Measurements from ENCODE around the gene FAM184B. TPM values are rescaled to one million over a fixed set of nuclear protein-coding genes. Genes with fewer than 3 reads are reported as not detected.

The FAM184B gene
- total and polyA plus RNA-seq, 4 donors, result 0.05 TPM; not detected in 3

GRCh38 chr4:17786567-17786966 lies 5.1 kb upstream of the FAM184B start:
- no peaks in the 10 kb centered on the region for H3K4me1 ChIP-seq (ENCODE audit: control insufficient read depth in 1 of 2, insufficient read depth in 2 of 2, low read length in 2 of 2)

GRCh38 chr4:17785858-17786257 lies 4.4 kb upstream of the FAM184B start:
- Histone ChIP-seq H3K4me3 (ENCODE audit: low read length in 2 of 2) (no peak overlapping the region), H3K36me3 (ENCODE audit: control insufficient read depth in 1 of 2, insufficient read depth in 2 of 2, low read length in 1 of 2) (no peaks in the 10 kb centered on the region), H3K4me1 (ENCODE audit: control insufficient read depth in 1 of 2, insufficient read depth in 2 of 2, low read length in 2 of 2) (no peaks in the 10 kb centered on the region), H3K27me3 (ENCODE audit: control insufficient read depth in 1 of 2, insufficient read depth in 2 of 2, low read length in 1 of 2) (no peaks in the 10 kb centered on the region), H3K27ac (ENCODE audit: low read depth in 1 of 2, low read length in 2 of 2) (no peak overlapping the region), H3K9me3 (ENCODE audit: control insufficient read depth, low read length) (no peaks in the 10 kb centered on the region)
- 63 to 72% methylated on average over 5 of the region's 5 CpGs for WGBS, 2 donors
- no peak for DNase-seq
- ATAC-seq (ENCODE audit: low FRiP score), result no peak
- intact Hi-C loops (cut with DNase I), result no loop called here

More at GRCh38 chr4:17786567-17786966, 5.1 kb upstream of the FAM184B start:
- no peak overlapping the region for H3K4me3 ChIP-seq (ENCODE audit: low read length in 2 of 2)
- H3K36me3 ChIP-seq (ENCODE audit: control insufficient read depth in 1 of 2, insufficient read depth in 2 of 2, low read length in 1 of 2), result no peaks in the 10 kb centered on the region
- no peaks in the 10 kb centered on the region for H3K9me3 ChIP-seq (ENCODE audit: control insufficient read depth, low read length)
- 68 to 69% methylated on average over 5 of the region's 5 CpGs for WGBS, 2 donors
- H3K27me3 ChIP-seq (ENCODE audit: control insufficient read depth in 1 of 2, insufficient read depth in 2 of 2, low read length in 1 of 2), result no peaks in the 10 kb centered on the region
- no peak for DNase-seq
- H3K27ac ChIP-seq (ENCODE audit: low read depth in 1 of 2, low read length in 2 of 2), result no peak overlapping the region
- no peak for ATAC-seq (ENCODE audit: low FRiP score)
- intact Hi-C loops (cut with DNase I), result no loop called here

- intact Hi-C loops (cut with DNase I), result no loop called here
- no peaks in the 10 kb centered on the region for H3K9me3 ChIP-seq (ENCODE audit: control insufficient read depth, low read length)
- ATAC-seq (ENCODE audit: low FRiP score), result no peak
- H3K4me3 ChIP-seq (ENCODE audit: low read length in 2 of 2), result peak overlapping the region in 1 of 2 donors; percentile 45
- no peak overlapping the region for H3K27ac ChIP-seq (ENCODE audit: low read depth in 1 of 2, low read length in 2 of 2)
- WGBS, 2 donors, result 2 to 3% methylated on average over 31 of the region's 31 CpGs
- peaks cover 0 to 3% of the 10 kb centered on the region in 2 donors for H3K27me3 ChIP-seq (ENCODE audit: control insufficient read depth in 1 of 2, insufficient read depth in 2 of 2, low read length in 1 of 2)
- H3K4me1 ChIP-seq (ENCODE audit: control insufficient read depth in 1 of 2, insufficient read depth in 2 of 2, low read length in 2 of 2), result no peaks in the 10 kb centered on the region
- no peaks in the 10 kb centered on the region for H3K36me3 ChIP-seq (ENCODE audit: control insufficient read depth in 1 of 2, insufficient read depth in 2 of 2, low read length in 1 of 2)
- DNase-seq, result no peak
These were observed 721 bp downstream of the FAM184B start for GRCh38 chr4:17780501-17781299.

GRCh38 chr4:17778431-17778830 lies 3.0 kb downstream of the FAM184B start:
- DNase-seq (no peak), ATAC-seq (ENCODE audit: low FRiP score) (no peak)
- no peak overlapping the region for H3K4me3 ChIP-seq (ENCODE audit: low read length in 2 of 2)
- H3K36me3 ChIP-seq (ENCODE audit: control insufficient read depth in 1 of 2, insufficient read depth in 2 of 2, low read length in 1 of 2), result no peaks in the 10 kb centered on the region
- H3K4me1 ChIP-seq (ENCODE audit: control insufficient read depth in 1 of 2, insufficient read depth in 2 of 2, low read length in 2 of 2), result no peaks in the 10 kb centered on the region
- intact Hi-C loops (cut with DNase I), result no loop called here
- 94 to 98% methylated on average over 3 of the region's 3 CpGs for WGBS, 2 donors
- H3K27me3 ChIP-seq (ENCODE audit: control insufficient read depth in 1 of 2, insufficient read depth in 2 of 2, low read length in 1 of 2), result peaks cover 0 to 3% of the 10 kb centered on the region in 2 donors
- no peaks in the 10 kb centered on the region for H3K9me3 ChIP-seq (ENCODE audit: control insufficient read depth, low read length)
- H3K27ac ChIP-seq (ENCODE audit: low read depth in 1 of 2, low read length in 2 of 2), result no peak overlapping the region

GRCh38 chr4:17773135-17773698 lies 8.2 kb downstream of the FAM184B start:
- H3K4me3 ChIP-seq (ENCODE audit: low read length in 2 of 2), result no peak overlapping the region
- WGBS, 2 donors, result 56 to 60% methylated on average over 10 of the region's 10 CpGs
- H3K36me3 ChIP-seq (ENCODE audit: control insufficient read depth in 1 of 2, insufficient read depth in 2 of 2, low read length in 1 of 2), result no peaks in the 10 kb centered on the region
- DNase-seq, result no peak
- peaks cover 1% of the 10 kb centered on the region for H3K9me3 ChIP-seq (ENCODE audit: control insufficient read depth, low read length)
- H3K27ac ChIP-seq (ENCODE audit: low read depth in 1 of 2, low read length in 2 of 2), result no peak overlapping the region
- no peaks in the 10 kb centered on the region for H3K4me1 ChIP-seq (ENCODE audit: control insufficient read depth in 1 of 2, insufficient read depth in 2 of 2, low read length in 2 of 2)
- ATAC-seq (ENCODE audit: low FRiP score), result no peak
- H3K27me3 ChIP-seq (ENCODE audit: control insufficient read depth in 1 of 2, insufficient read depth in 2 of 2, low read length in 1 of 2), result no peaks in the 10 kb centered on the region
- intact Hi-C loops (cut with DNase I), result no loop called here

- Histone ChIP-seq H3K4me3 (ENCODE audit: low read length in 2 of 2) (no peak overlapping the region), H3K9me3 (ENCODE audit: control insufficient read depth, low read length) (peaks cover 1% of the 10 kb centered on the region), H3K27me3 (ENCODE audit: control insufficient read depth in 1 of 2, insufficient read depth in 2 of 2, low read length in 1 of 2) (no peaks in the 10 kb centered on the region), H3K27ac (ENCODE audit: low read depth in 1 of 2, low read length in 2 of 2) (no peak overlapping the region), H3K36me3 (ENCODE audit: control insufficient read depth in 1 of 2, insufficient read depth in 2 of 2, low read length in 1 of 2) (no peaks in the 10 kb centered on the region), H3K4me1 (ENCODE audit: control insufficient read depth in 1 of 2, insufficient read depth in 2 of 2, low read length in 2 of 2) (no peaks in the 10 kb centered on the region)
- intact Hi-C loops (cut with DNase I), result no loop called here
- 56 to 66% methylated on average over 8 of the region's 8 CpGs for whole genome bisulfite sequencing, 2 donors
- ATAC-seq (ENCODE audit: low FRiP score) (no peak), DNase-seq (no peak)
These were observed 10.0 kb downstream of the FAM184B start for GRCh38 chr4:17771284-17771908.

- Histone ChIP-seq H3K9me3 (ENCODE audit: control insufficient read depth, low read length) (peaks cover 1% of the 10 kb centered on the region), H3K27ac (ENCODE audit: low read depth in 1 of 2, low read length in 2 of 2) (no peak overlapping the region), H3K4me1 (ENCODE audit: control insufficient read depth in 1 of 2, insufficient read depth in 2 of 2, low read length in 2 of 2) (no peaks in the 10 kb centered on the region), H3K27me3 (ENCODE audit: control insufficient read depth in 1 of 2, insufficient read depth in 2 of 2, low read length in 1 of 2) (no peaks in the 10 kb centered on the region), H3K36me3 (ENCODE audit: control insufficient read depth in 1 of 2, insufficient read depth in 2 of 2, low read length in 1 of 2) (no peaks in the 10 kb centered on the region), H3K4me3 (ENCODE audit: low read length in 2 of 2) (no peak overlapping the region)
- no peak for ATAC-seq (ENCODE audit: low FRiP score)
- no peak for DNase-seq
- 66 to 79% methylated on average over 4 of the region's 4 CpGs for WGBS, 2 donors
- intact Hi-C loops (cut with DNase I), result no loop called here
These were observed 10.6 kb downstream of the FAM184B start for GRCh38 chr4:17770845-17771244.

- H3K4me1 ChIP-seq (ENCODE audit: control insufficient read depth in 1 of 2, insufficient read depth in 2 of 2, low read length in 2 of 2), result no peaks in the 10 kb centered on the region
- no peak overlapping the region for H3K4me3 ChIP-seq (ENCODE audit: low read length in 2 of 2)
- 52 to 55% methylated on average over 8 of the region's 8 CpGs for WGBS, 2 donors
- no peaks in the 10 kb centered on the region for H3K36me3 ChIP-seq (ENCODE audit: control insufficient read depth in 1 of 2, insufficient read depth in 2 of 2, low read length in 1 of 2)
- H3K27ac ChIP-seq (ENCODE audit: low read depth in 1 of 2, low read length in 2 of 2), result no peak overlapping the region
- no peaks in the 10 kb centered on the region for H3K27me3 ChIP-seq (ENCODE audit: control insufficient read depth in 1 of 2, insufficient read depth in 2 of 2, low read length in 1 of 2)
- no peak for DNase-seq
- intact Hi-C loops (cut with DNase I), result no loop called here
- H3K9me3 ChIP-seq (ENCODE audit: control insufficient read depth, low read length), result peaks cover 1% of the 10 kb centered on the region
- no peak for ATAC-seq (ENCODE audit: low FRiP score)
These were observed 11.8 kb downstream of the FAM184B start for GRCh38 chr4:17769406-17770174.
